GM10266 (cell line): Measurements from ENCODE around the gene COA4.

ENCODE experiments used
- DNase-seq: peaks from one replicate; pipeline ENCODE4 v3.0.0; 2012; ENCODE audit errors: extremely low spot score
- TF ChIP-seq, protein P1 (sequence below): IDR thresholded peaks from 2 replicates; pipeline ENCODE4 v1.5.1; 2012; ENCODE audit warnings: mild to moderate bottlenecking, low read depth; ENCODE audit not compliant: control insufficient read depth, insufficient read depth; ENCODE audit errors: missing control alignments

Gene COA4

DNA sequence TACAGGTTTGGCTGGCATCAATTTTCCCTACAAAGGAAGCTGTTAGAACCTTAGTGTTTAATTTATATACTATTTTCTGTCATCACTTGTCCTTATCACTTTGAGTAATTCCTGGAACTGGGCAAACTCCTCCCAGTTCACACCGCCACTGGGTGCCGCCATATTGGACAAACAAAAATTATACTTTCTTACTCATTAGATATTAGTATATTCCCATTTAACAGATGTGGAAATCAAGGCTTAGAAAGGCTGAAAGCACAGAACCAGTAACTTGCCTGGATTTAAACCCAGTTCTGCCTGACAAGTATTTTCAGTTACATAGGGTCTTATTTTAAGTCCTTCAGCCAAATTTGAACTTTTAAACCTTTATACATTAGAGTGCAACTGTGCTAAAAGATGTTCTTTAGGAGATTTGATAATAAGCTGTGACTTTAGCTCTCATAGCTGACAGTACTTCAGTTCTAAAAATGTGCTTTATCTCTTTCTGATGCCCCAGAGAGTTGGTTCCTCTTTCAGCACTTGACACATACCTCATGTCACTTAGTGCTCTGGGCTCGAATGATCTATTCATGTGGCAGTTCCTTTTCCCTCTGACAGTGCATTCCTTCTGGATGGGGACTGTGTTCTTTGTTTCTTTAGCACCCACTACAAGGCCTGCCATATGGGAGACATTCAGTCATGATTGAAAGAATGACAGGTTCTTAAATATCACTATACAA lies 25.4 kb downstream of the COA4 start:
- no peak for DNase-seq

DNA sequence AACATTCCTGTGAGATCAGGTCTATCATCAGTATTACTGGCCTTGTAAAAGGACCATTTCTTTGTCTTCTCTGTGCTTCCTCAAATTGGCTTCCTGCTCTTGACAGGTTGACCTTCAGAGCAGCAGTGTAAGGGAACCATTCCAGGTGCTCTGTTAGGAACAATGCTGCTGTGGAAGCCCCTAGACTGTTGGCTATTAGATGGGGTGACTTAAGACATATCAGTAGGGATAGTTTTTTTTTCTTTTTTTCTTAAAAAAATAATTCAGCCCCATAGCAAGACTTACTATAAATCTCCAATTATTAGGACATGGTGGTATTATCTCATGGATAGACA lies 37.6 kb downstream of the COA4 start:
- TF ChIP-seq, protein P1, sequence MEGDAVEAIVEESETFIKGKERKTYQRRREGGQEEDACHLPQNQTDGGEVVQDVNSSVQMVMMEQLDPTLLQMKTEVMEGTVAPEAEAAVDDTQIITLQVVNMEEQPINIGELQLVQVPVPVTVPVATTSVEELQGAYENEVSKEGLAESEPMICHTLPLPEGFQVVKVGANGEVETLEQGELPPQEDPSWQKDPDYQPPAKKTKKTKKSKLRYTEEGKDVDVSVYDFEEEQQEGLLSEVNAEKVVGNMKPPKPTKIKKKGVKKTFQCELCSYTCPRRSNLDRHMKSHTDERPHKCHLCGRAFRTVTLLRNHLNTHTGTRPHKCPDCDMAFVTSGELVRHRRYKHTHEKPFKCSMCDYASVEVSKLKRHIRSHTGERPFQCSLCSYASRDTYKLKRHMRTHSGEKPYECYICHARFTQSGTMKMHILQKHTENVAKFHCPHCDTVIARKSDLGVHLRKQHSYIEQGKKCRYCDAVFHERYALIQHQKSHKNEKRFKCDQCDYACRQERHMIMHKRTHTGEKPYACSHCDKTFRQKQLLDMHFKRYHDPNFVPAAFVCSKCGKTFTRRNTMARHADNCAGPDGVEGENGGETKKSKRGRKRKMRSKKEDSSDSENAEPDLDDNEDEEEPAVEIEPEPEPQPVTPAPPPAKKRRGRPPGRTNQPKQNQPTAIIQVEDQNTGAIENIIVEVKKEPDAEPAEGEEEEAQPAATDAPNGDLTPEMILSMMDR: no peak
- DNase-seq: no peak

More for the DNA sequence above, 25.4 kb downstream of the COA4 start:
- TF ChIP-seq, protein P1: no peak

GRCh38 chr11:73838443-73839122 lies 38.1 kb downstream of the COA4 start:
- TF ChIP-seq, protein P1: no peak
- DNase-seq: no peak

GRCh38 chr11:73833067-73833466 lies 43.6 kb downstream of the COA4 start:
- no peak for DNase-seq
- TF ChIP-seq, protein P1: no peak

DNA sequence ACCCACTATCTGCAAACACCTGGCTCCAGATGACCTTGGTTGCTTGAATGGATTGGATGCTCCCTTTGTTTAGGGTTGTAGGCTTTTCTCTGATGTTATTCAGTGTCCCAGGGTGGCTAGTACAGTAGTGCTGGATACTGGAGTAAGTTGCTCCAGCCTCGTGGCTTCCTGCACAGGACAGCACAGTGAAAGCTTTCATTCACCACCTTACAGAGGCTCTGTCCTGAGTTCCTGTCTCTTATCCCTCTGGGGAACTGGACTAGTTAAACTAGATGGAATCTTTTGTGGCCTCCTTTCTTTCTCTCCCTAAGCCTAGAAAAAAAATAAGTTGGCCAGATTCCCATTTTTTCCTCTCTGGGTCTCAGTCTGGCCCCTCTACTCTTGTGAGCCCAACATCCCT lies 46.4 kb downstream of the COA4 start:
- TF ChIP-seq, protein P1: no peak
- DNase-seq: no peak
